ENCODE measurements around the gene BARHL1. TPM values are rescaled to one million over a fixed set of nuclear protein-coding genes. Genes with fewer than 3 reads are reported as not detected.

Gene BARHL1
- total and polyA plus RNA-seq, 2 of the 13 experiments (the other 11 are each of a cell fraction or from before 2014, with no cell fraction given) = not detected

GRCh38 chr9:132596200-132596599 lies 13.8 kb downstream of the BARHL1 start:
- FAIRE-seq (no peak), DNase-seq (ENCODE audit: low spot score) (no peak), ATAC-seq (no peak)
- H3K27ac ChIP-seq (ENCODE audit: extremely low read length, insufficient read depth, low read length) = no peak overlapping the region
- no peak overlapping the region for H3K4me2 ChIP-seq (ENCODE audit: low read depth, low read length)
- H3K27me3 ChIP-seq (ENCODE audit: control insufficient read depth in 1 of 2, insufficient read depth in 2 of 2, low read length in 2 of 2) = no peaks in the 10 kb centered on the region
- intact Hi-C loops (cut with micrococcal nuclease; ENCODE audit: unreplicated experiment) (no loop called here), in situ Hi-C loops (cut with HindIII; ENCODE audit: extremely low pct_ligation_motif_present, low pct_unique_long_range_greater_than_20kb) (no loop called here)
- BruUV-seq (replicated peaks) = no TSS peak
- TF ChIP-seq ZNF577 (CRISPR knock-in tag; IDR thresholded peaks at IDR 0.05; ENCODE audit: borderline replicate concordance, low read depth) = no peak
- TF ChIP-seq GTF3A (CRISPR knock-in tag; conservative IDR thresholded peaks at IDR 0.05) = no peak
- TF ChIP-seq TRIM24 (CRISPR knock-in tag; IDR thresholded peaks at IDR 0.05) = no peak
- no peak for TF ChIP-seq ZNF224 (CRISPR knock-in tag; IDR thresholded peaks at IDR 0.05)
- no peak for TF ChIP-seq RFX1 (IDR thresholded peaks at IDR 0.05)
- TF ChIP-seq EEA1 (CRISPR knock-in tag; IDR thresholded peaks at IDR 0.05; ENCODE audit: borderline replicate concordance) = no peak
- no peak for TF ChIP-seq DZIP1 (CRISPR knock-in tag; IDR thresholded peaks at IDR 0.05)
- no peak for TF ChIP-seq CTCF (CRISPR knock-in tag; IDR thresholded peaks at IDR 0.05)
- no peak for TF ChIP-seq YEATS2 (CRISPR knock-in tag; IDR thresholded peaks at IDR 0.05; ENCODE audit: borderline replicate concordance)
- TF ChIP-seq ZNF343 (CRISPR knock-in tag; IDR thresholded peaks at IDR 0.05) = no peak
- no peak for TF ChIP-seq HINFP (CRISPR knock-in tag; IDR thresholded peaks at IDR 0.05; ENCODE audit: low read depth)
- TF ChIP-seq LBX2 (CRISPR knock-in tag; IDR thresholded peaks at IDR 0.05; ENCODE audit: borderline replicate concordance) = no peak
- CTCF ChIA-PET (ENCODE audit: low intra/inter-chr PET ratio, low total read pairs) = no interaction called here
- H3K36me3 ChIP-seq (replicated peaks in 1 of 2; ENCODE audit: control insufficient read depth in 1 of 2, insufficient read depth in 2 of 2, low read length in 2 of 2) = peaks cover 5 to 35% of the 10 kb centered on the region in 2 experiments; a peak in 3 of 5 replicates
- H3K79me2 ChIP-seq (ENCODE audit: insufficient read depth, low read length) = no peaks in the 10 kb centered on the region
- no peaks in the 10 kb centered on the region for H3K9me3 ChIP-seq (ENCODE audit: low read length)
- H3K4me1 ChIP-seq (ENCODE audit: insufficient read depth, low read length) = no peaks in the 10 kb centered on the region
- no peak overlapping the region for H3K4me3 ChIP-seq (replicated peaks in 1 of 3; ENCODE audit: insufficient read depth in 1 of 3, low read depth in 2 of 3, low read length in 3 of 3)
- H2AFZ ChIP-seq (ENCODE audit: low read length) = no peak overlapping the region
- 69% methylated on average over 3 of the region's 3 CpGs for WGBS (ENCODE audit: low lambda C conversion rate)
- H4K20me1 ChIP-seq (ENCODE audit: insufficient read depth, low read length) = no peaks in the 10 kb centered on the region
- POLR2A ChIA-PET = no interaction called here
- H3K9ac ChIP-seq (ENCODE audit: insufficient read depth, low read depth, low read length) = no peak overlapping the region

Measured in HepG2 (cell line).